ENCODE results near the gene TRAT1. TPM values are rescaled to one million over a fixed set of nuclear protein-coding genes. Genes with fewer than 3 reads are reported as not detected.

TRAT1 gene
- total RNA-seq, 1 experiment from 2014 or later, result not detected

GRCh38 chr3:108882762-108883161 lies 60.2 kb downstream of the TRAT1 start:
- H3K4me1 Mint-ChIP-seq (ENCODE audit: low read depth, unreplicated experiment), result no peaks in the 10 kb centered on the region
- no peaks in the 10 kb centered on the region for H3K4me1 ChIP-seq
- H3K4me3 Mint-ChIP-seq (ENCODE audit: unreplicated experiment), result no peak overlapping the region
- H3K27me3 ChIP-seq (replicated peaks; ENCODE audit: control insufficient read depth, insufficient read depth, low read length), result no peaks in the 10 kb centered on the region
- no peaks in the 10 kb centered on the region for H3K36me3 ChIP-seq (ENCODE audit: control insufficient read depth, insufficient read depth, low read length)
- H3K36me3 Mint-ChIP-seq (ENCODE audit: insufficient read depth, unreplicated experiment), result no peaks in the 10 kb centered on the region
- BruUV-seq (replicated peaks), result no TSS peak
- no peak for TF ChIP-seq CTCF (IDR thresholded peaks at IDR 0.05; ENCODE audit: insufficient read depth in 1 of 2, low read depth in 1 of 2, low read length in 1 of 2, severe bottlenecking in 1 of 2, unreplicated experiment in 1 of 2)
- H3K4me3 ChIP-seq (ENCODE audit: low read depth, low read length), result no peak overlapping the region
- H3K9me3 ChIP-seq, result no peaks in the 10 kb centered on the region
- intact Hi-C loops (cut with micrococcal nuclease; ENCODE audit: unreplicated experiment), result no loop called here
- DNase-seq, result no peak
- CTCF ChIA-PET, result no interaction called here
- H3K27me3 Mint-ChIP-seq (ENCODE audit: insufficient read depth, unreplicated experiment), result peaks cover 4% of the 10 kb centered on the region
- POLR2A ChIA-PET, result no interaction called here
- H3K27ac Mint-ChIP-seq (ENCODE audit: unreplicated experiment), result no peak overlapping the region
- no peaks in the 10 kb centered on the region for H3K9me3 Mint-ChIP-seq (ENCODE audit: unreplicated experiment)

GRCh38 chr3:108883373-108883772 lies 60.8 kb downstream of the TRAT1 start:
- TF ChIP-seq CTCF (IDR thresholded peaks at IDR 0.05; ENCODE audit: insufficient read depth in 1 of 2, low read depth in 1 of 2, low read length in 1 of 2, severe bottlenecking in 1 of 2, unreplicated experiment in 1 of 2), result no peak
- intact Hi-C loops (cut with micrococcal nuclease; ENCODE audit: unreplicated experiment), result no loop called here
- H3K36me3 Mint-ChIP-seq (ENCODE audit: insufficient read depth, unreplicated experiment), result no peaks in the 10 kb centered on the region
- no peaks in the 10 kb centered on the region for H3K9me3 Mint-ChIP-seq (ENCODE audit: unreplicated experiment)
- Histone ChIP-seq H3K4me1 (no peaks in the 10 kb centered on the region), H3K4me3 (ENCODE audit: low read depth, low read length) (no peak overlapping the region), H3K27me3 (replicated peaks; ENCODE audit: control insufficient read depth, insufficient read depth, low read length) (no peaks in the 10 kb centered on the region), H3K36me3 (ENCODE audit: control insufficient read depth, insufficient read depth, low read length) (no peaks in the 10 kb centered on the region), H3K9me3 (no peaks in the 10 kb centered on the region)
- H3K27me3 Mint-ChIP-seq (ENCODE audit: insufficient read depth, unreplicated experiment), result peaks cover 4% of the 10 kb centered on the region
- CTCF ChIA-PET, result no interaction called here
- POLR2A ChIA-PET, result no interaction called here
- no TSS peak for BruUV-seq (replicated peaks)
- H3K4me3 Mint-ChIP-seq (ENCODE audit: unreplicated experiment), result no peak overlapping the region
- H3K4me1 Mint-ChIP-seq (ENCODE audit: low read depth, unreplicated experiment), result no peaks in the 10 kb centered on the region
- H3K27ac Mint-ChIP-seq (ENCODE audit: unreplicated experiment), result no peak overlapping the region
- no peak for DNase-seq

- intact Hi-C loops (cut with micrococcal nuclease; ENCODE audit: unreplicated experiment), result no loop called here
- no peaks in the 10 kb centered on the region for H3K4me1 Mint-ChIP-seq (ENCODE audit: low read depth, unreplicated experiment)
- H3K36me3 Mint-ChIP-seq (ENCODE audit: insufficient read depth, unreplicated experiment), result no peaks in the 10 kb centered on the region
- H3K27me3 ChIP-seq (replicated peaks; ENCODE audit: control insufficient read depth, insufficient read depth, low read length), result no peaks in the 10 kb centered on the region
- no peaks in the 10 kb centered on the region for H3K36me3 ChIP-seq (ENCODE audit: control insufficient read depth, insufficient read depth, low read length)
- H3K27me3 Mint-ChIP-seq (ENCODE audit: insufficient read depth, unreplicated experiment), result no peaks in the 10 kb centered on the region
- H3K4me3 ChIP-seq (ENCODE audit: low read depth, low read length), result no peak overlapping the region
- no peaks in the 10 kb centered on the region for H3K4me1 ChIP-seq
- H3K9me3 Mint-ChIP-seq (ENCODE audit: unreplicated experiment), result no peaks in the 10 kb centered on the region
- H3K4me3 Mint-ChIP-seq (ENCODE audit: unreplicated experiment), result no peak overlapping the region
- no TSS peak for BruUV-seq (replicated peaks)
- no peak for DNase-seq
- TF ChIP-seq CTCF (IDR thresholded peaks at IDR 0.05; ENCODE audit: insufficient read depth in 1 of 2, low read depth in 1 of 2, low read length in 1 of 2, severe bottlenecking in 1 of 2, unreplicated experiment in 1 of 2), result no peak
- ChIA-PET CTCF (no interaction called here), POLR2A (no interaction called here)
- no peak overlapping the region for H3K27ac Mint-ChIP-seq (ENCODE audit: unreplicated experiment)
- no peaks in the 10 kb centered on the region for H3K9me3 ChIP-seq
These were observed 64.5 kb downstream of the TRAT1 start for GRCh38 chr3:108887121-108887520.
